HFFc6 (cell line): Measurements from ENCODE around the gene RASSF8. TPM values are rescaled to one million over a fixed set of nuclear protein-coding genes. Genes with fewer than 3 reads are reported as not detected.

Experiments used
- DNase-seq: peaks from one replicate; pipeline ENCODE4 v3.0.0-alpha.2; 2018
- H3K27ac Mint-ChIP-seq: 2 replicates; pipeline ENCODE4 v1.8.0; 2020; ENCODE audit warnings: mild to moderate bottlenecking, mixed read lengths
- H3K27me3 Mint-ChIP-seq: 2 replicates; pipeline ENCODE4 v1.8.0; 2021; ENCODE audit warnings: mild to moderate bottlenecking, moderate library complexity, mixed read lengths; ENCODE audit not compliant: insufficient read depth
- H3K36me3 Mint-ChIP-seq: 2 replicates; pipeline ENCODE4 v1.8.0; 2021; ENCODE audit warnings: low read depth, mixed read lengths
- H3K4me1 Mint-ChIP-seq: 2 replicates; pipeline ENCODE4 v1.8.0; 2020; ENCODE audit warnings: low read depth, mixed read lengths
- H3K4me3 Mint-ChIP-seq: 2 replicates; pipeline ENCODE4 v1.8.0; 2020; ENCODE audit warnings: mild to moderate bottlenecking, moderate library complexity, mixed read lengths
- H3K9me3 Mint-ChIP-seq: 2 replicates; pipeline ENCODE4 v1.8.0; 2020; ENCODE audit warnings: mild to moderate bottlenecking, mixed read lengths
- CTCF ChIP-seq: fragments of 200-600 bp; sonication (generic); IDR thresholded peaks from 2 replicates; pipeline ENCODE4 v1.5.0; 2021; ENCODE audit warnings: antibody characterized with exemption, mild to moderate bottlenecking
- total RNA-seq, 6 experiments: library from RNA; stranded (reverse); fragmentation: NEBNext Ultra II Directional; extraction: Animal tissue kit (Norgen Biotek cat#: 25700); gene quantifications; 2 replicates in 1 of 6; 3 replicates in 5 of 6; pipeline ENCODE4 v1.2.3, GENCODE V29; 2021

The RASSF8 gene
- total RNA-seq, 6 experiments from 2014 or later: 61.7 to 84.5 (median 77.0) TPM

GRCh38 chr12:25977047-25977446 lies 18.6 kb downstream of the RASSF8 start:
- DNase-seq: peak; percentile 63
- Mint-ChIP-seq H3K27me3 (no peaks in the 10 kb centered on the region; the same call in 1 of the 2 replicates), H3K4me1 (peaks cover 88% of the 10 kb centered on the region), H3K36me3 (peaks cover 17% of the 10 kb centered on the region), H3K4me3 (peak overlapping the region; percentile 73), H3K9me3 (no peaks in the 10 kb centered on the region), H3K27ac (peak overlapping the region; percentile 90)
- no peak for TF ChIP-seq CTCF

- no peaks in the 10 kb centered on the region for H3K9me3 Mint-ChIP-seq
- H3K27ac Mint-ChIP-seq: peak overlapping the region; percentile 68
- no peaks in the 10 kb centered on the region; the same call in 1 of the 2 replicates for H3K27me3 Mint-ChIP-seq
- H3K4me3 Mint-ChIP-seq: no peak overlapping the region
- H3K36me3 Mint-ChIP-seq: peaks cover 13% of the 10 kb centered on the region
- H3K4me1 Mint-ChIP-seq: peaks cover 76% of the 10 kb centered on the region
- DNase-seq: no peak
- TF ChIP-seq CTCF: no peak
Observed at GRCh38 chr12:25979059-25979458, 20.6 kb downstream of the RASSF8 start.

GRCh38 chr12:25979563-25979962 lies 21.1 kb downstream of the RASSF8 start:
- H3K4me3 Mint-ChIP-seq: peak overlapping the region; percentile 29
- H3K27ac Mint-ChIP-seq: peak overlapping the region; percentile 71
- H3K9me3 Mint-ChIP-seq: no peaks in the 10 kb centered on the region
- TF ChIP-seq CTCF: no peak
- no peaks in the 10 kb centered on the region; the same call in 1 of the 2 replicates for H3K27me3 Mint-ChIP-seq
- peak; percentile 28 for DNase-seq
- H3K36me3 Mint-ChIP-seq: peaks cover 12% of the 10 kb centered on the region
- peaks cover 75% of the 10 kb centered on the region for H3K4me1 Mint-ChIP-seq

GRCh38 chr12:25980035-25980434 lies 21.6 kb downstream of the RASSF8 start:
- Mint-ChIP-seq H3K4me3 (no peak overlapping the region), H3K27me3 (no peaks in the 10 kb centered on the region; the same call in 1 of the 2 replicates), H3K9me3 (no peaks in the 10 kb centered on the region), H3K4me1 (peaks cover 75% of the 10 kb centered on the region), H3K27ac (peak overlapping the region; percentile 71), H3K36me3 (peaks cover 12% of the 10 kb centered on the region)
- TF ChIP-seq CTCF: no peak
- DNase-seq: no peak

- no peak for TF ChIP-seq CTCF
- Mint-ChIP-seq H3K4me1 (peaks cover 75% of the 10 kb centered on the region), H3K27me3 (no peaks in the 10 kb centered on the region; the same call in 1 of the 2 replicates)
Observed at GRCh38 chr12:25981597-25981996, 23.1 kb downstream of the RASSF8 start.

GRCh38 chr12:25982416-25982815 lies 23.9 kb downstream of the RASSF8 start:
- no peak for TF ChIP-seq CTCF
- Mint-ChIP-seq H3K27me3 (no peaks in the 10 kb centered on the region; the same call in 1 of the 2 replicates), H3K9me3 (no peaks in the 10 kb centered on the region), H3K4me3 (no peak overlapping the region), H3K4me1 (peaks cover 70% of the 10 kb centered on the region), H3K36me3 (no peaks in the 10 kb centered on the region), H3K27ac (no peak overlapping the region)
- DNase-seq: no peak

More at GRCh38 chr12:25981597-25981996, 23.1 kb downstream of the RASSF8 start:
- no peak for DNase-seq
- Mint-ChIP-seq H3K9me3 (no peaks in the 10 kb centered on the region), H3K36me3 (peaks cover 4% of the 10 kb centered on the region), H3K4me3 (no peak overlapping the region), H3K27ac (no peak overlapping the region)
